HG03095 (cell line): ENCODE results near the gene ST3GAL6.

Experiments
- ATAC-seq: cut with Tn5 transposase; IDR thresholded peaks from one replicate; pipeline ENCODE4 v1.9.1; 2021; ENCODE audit warnings: moderate library complexity; ENCODE audit not compliant: unreplicated experiment

ST3GAL6 gene

GRCh38 chr3:98843266-98843959 is 80.3 kb downstream of the ST3GAL6 start:
- ATAC-seq: no peak
